ENCODE results near the gene PPP2R5C. TPM values are rescaled to one million over a fixed set of nuclear protein-coding genes. Genes with fewer than 3 reads are reported as not detected.
A peak's percentile ranks its signal among the peaks of the same experiment; 100 is the strongest.

Gene PPP2R5C
- total RNA-seq, 2 experiments from 2014 or later, result 238 to 242 TPM

- Mint-ChIP-seq H3K27me3 (no peaks in the 10 kb centered on the region), H3K27ac (peak overlapping the region; percentile 21), H3K4me3 (no peak overlapping the region), H3K36me3 (ENCODE audit: low read depth) (peaks cover 16% of the 10 kb centered on the region), H3K9me3 (no peaks in the 10 kb centered on the region), H3K4me1 (ENCODE audit: low read depth) (peaks cover 72% of the 10 kb centered on the region)
- ATAC-seq (no peak), DNase-seq (no peak)
- intact Hi-C loops (cut with micrococcal nuclease), result no loop called here
- CTCF ChIA-PET, result no interaction called here
- POLR2A ChIA-PET, result no interaction called here
- TF ChIP-seq, protein P1, sequence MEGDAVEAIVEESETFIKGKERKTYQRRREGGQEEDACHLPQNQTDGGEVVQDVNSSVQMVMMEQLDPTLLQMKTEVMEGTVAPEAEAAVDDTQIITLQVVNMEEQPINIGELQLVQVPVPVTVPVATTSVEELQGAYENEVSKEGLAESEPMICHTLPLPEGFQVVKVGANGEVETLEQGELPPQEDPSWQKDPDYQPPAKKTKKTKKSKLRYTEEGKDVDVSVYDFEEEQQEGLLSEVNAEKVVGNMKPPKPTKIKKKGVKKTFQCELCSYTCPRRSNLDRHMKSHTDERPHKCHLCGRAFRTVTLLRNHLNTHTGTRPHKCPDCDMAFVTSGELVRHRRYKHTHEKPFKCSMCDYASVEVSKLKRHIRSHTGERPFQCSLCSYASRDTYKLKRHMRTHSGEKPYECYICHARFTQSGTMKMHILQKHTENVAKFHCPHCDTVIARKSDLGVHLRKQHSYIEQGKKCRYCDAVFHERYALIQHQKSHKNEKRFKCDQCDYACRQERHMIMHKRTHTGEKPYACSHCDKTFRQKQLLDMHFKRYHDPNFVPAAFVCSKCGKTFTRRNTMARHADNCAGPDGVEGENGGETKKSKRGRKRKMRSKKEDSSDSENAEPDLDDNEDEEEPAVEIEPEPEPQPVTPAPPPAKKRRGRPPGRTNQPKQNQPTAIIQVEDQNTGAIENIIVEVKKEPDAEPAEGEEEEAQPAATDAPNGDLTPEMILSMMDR (IDR thresholded peaks at IDR 0.05), result no peak
Observed at GRCh38 chr14:101872346-101872745, 110.8 kb downstream of the PPP2R5C start.

GRCh38 chr14:101873076-101873825 lies 111.7 kb downstream of the PPP2R5C start:
- CTCF ChIA-PET, result no interaction called here
- peak overlapping the region; percentile 75 for H3K27ac Mint-ChIP-seq

DNA sequence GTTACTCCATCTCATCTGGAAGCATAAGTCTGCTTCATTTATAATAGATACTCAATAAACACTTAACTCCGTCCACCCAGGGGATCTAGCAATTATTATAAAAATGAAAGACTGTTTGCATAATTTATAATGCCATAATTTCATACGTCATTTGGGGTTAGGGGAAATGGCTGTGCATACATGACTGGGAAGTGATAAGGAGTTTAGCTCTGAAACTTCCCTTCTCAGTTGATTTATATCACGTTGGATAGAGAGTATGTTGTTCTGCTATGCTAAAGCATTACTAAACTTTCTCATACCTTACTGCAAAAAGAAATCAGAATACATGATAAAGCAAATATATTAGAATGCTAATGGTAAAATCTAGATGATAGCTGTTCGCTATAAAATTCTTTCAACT lies 112.5 kb downstream of the PPP2R5C start:
- POLR2A ChIA-PET, result interaction anchor here (0.6 to 1.5 kb wide), 4 partner anchors 19 to 103 kb away, joined by 3 to 6 read pairs (median 4); no protein-coding TSS in a partner anchor
- no peak overlapping the region for H3K4me3 Mint-ChIP-seq
- no peaks in the 10 kb centered on the region for H3K9me3 Mint-ChIP-seq
- ATAC-seq, result no peak
- TF ChIP-seq, protein P1 (IDR thresholded peaks at IDR 0.05), result no peak
- peaks cover 22% of the 10 kb centered on the region for H3K36me3 Mint-ChIP-seq (ENCODE audit: low read depth)
- no peak for DNase-seq
- intact Hi-C loops (cut with micrococcal nuclease), result no loop called here
- peak overlapping the region; percentile 7 for H3K27ac Mint-ChIP-seq
- H3K27me3 Mint-ChIP-seq, result no peaks in the 10 kb centered on the region
- H3K4me1 Mint-ChIP-seq (ENCODE audit: low read depth), result peaks cover 81% of the 10 kb centered on the region
- CTCF ChIA-PET, result interaction anchor here (1.8 to 2.2 kb wide), 2 partner anchors 13 to 29 kb away, joined by 5 to 6 read pairs; no protein-coding TSS in a partner anchor

More at GRCh38 chr14:101873076-101873825, 111.7 kb downstream of the PPP2R5C start:
- ATAC-seq, result no peak
- TF ChIP-seq, protein P1 (IDR thresholded peaks at IDR 0.05), result no peak
- POLR2A ChIA-PET, result interaction anchor here (0.6 to 1.5 kb wide), 2 partner anchors 27 to 92 kb away, joined by 3 to 4 read pairs; no protein-coding TSS in a partner anchor
- no peaks in the 10 kb centered on the region for H3K9me3 Mint-ChIP-seq
- intact Hi-C loops (cut with micrococcal nuclease), result no loop called here
- no peaks in the 10 kb centered on the region for H3K27me3 Mint-ChIP-seq
- no peak for DNase-seq
- H3K4me3 Mint-ChIP-seq, result no peak overlapping the region
- peaks cover 21% of the 10 kb centered on the region for H3K36me3 Mint-ChIP-seq (ENCODE audit: low read depth)
- peaks cover 77% of the 10 kb centered on the region for H3K4me1 Mint-ChIP-seq (ENCODE audit: low read depth)

DNA sequence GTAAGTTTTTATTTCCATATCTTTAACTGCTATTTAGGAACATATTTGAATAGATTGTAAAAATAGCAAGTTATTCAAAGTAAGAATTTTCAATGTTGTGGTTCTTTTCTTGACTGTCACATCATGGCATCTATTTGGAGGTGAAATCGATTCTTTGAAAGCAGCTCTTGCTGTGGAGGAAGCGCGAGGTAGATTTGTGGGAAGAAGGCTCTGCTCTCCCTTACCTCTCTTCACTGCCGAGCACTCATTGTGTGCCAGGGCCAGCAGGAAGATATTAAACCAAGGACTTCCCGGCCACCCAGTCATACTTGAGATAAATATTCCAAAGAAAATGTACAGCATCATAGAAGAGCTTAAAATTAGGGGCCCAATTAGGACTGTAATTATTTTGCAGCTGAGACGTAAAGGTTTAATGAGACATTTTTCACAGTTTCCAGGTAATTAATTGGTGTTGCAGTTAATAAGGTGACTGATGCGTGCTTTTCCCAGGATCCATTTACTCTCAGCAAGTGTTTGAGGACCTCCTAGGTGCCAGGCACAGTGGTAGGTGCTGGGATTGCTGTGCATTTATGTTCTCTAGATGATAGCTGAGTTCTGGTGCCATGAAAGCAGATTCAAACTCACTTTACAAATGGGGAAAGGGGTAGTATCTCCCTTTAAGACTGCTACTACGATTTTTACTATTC lies 113.7 kb downstream of the PPP2R5C start:
- H3K27ac Mint-ChIP-seq, result peak overlapping the region; percentile 92
- DNase-seq, result no peak
- no peaks in the 10 kb centered on the region for H3K27me3 Mint-ChIP-seq
- no peaks in the 10 kb centered on the region for H3K9me3 Mint-ChIP-seq
- peak overlapping the region; percentile 55 for H3K4me3 Mint-ChIP-seq
- ATAC-seq, result no peak
- ChIA-PET CTCF (interaction anchor here (0.8 to 2.2 kb wide), 7 partner anchors 7 to 168 kb away, joined by 3 to 6 read pairs (median 5); no protein-coding TSS in a partner anchor), POLR2A (interaction anchor here (0.6 to 1.7 kb wide), 6 partner anchors 12 to 561 kb away, joined by 3 to 8 read pairs (median 4); no protein-coding TSS in a partner anchor)
- TF ChIP-seq, protein P1 (IDR thresholded peaks at IDR 0.05), result no peak
- H3K4me1 Mint-ChIP-seq (ENCODE audit: low read depth), result peaks cover 86% of the 10 kb centered on the region
- peaks cover 28% of the 10 kb centered on the region for H3K36me3 Mint-ChIP-seq (ENCODE audit: low read depth)
- intact Hi-C loops (cut with micrococcal nuclease), result loop anchor here (5.0 kb wide), 2 partner anchors 53 to 113 kb away; partner anchors contain the start of gene PPP2R5C
